CD4-positive, alpha-beta T cell (primary cell): ENCODE data around the gene ADAMTS7. TPM values are rescaled to one million over a fixed set of nuclear protein-coding genes. Genes with fewer than 3 reads are reported as not detected.
A peak's percentile ranks its signal among the peaks of the same experiment; 100 is the strongest.

Experiments
- ATAC-seq: fragments of 200-7000 bp; cut with Tn5 transposase; one replicate; pipeline ENCODE4 v1.10.0; 2022; ENCODE audit warnings: mild to moderate bottlenecking; ENCODE audit not compliant: poor library complexity
- CTCF ChIA-PET: fragments of 350-600 bp; sonication (Branson Sonifier 250); formaldehyde crosslinking; loops from one replicate; lab custom pipeline; 2021; ENCODE audit warnings: antibody characterized with exemption, inconsistent platforms; lab: Charles Lee
- POLR2A ChIA-PET: fragments of 350-600 bp; sonication (Branson Sonifier 250); formaldehyde crosslinking; loops from one replicate; lab custom pipeline; 2021; ENCODE audit warnings: antibody characterized with exemption, inconsistent platforms; lab: Charles Lee
- DNase-seq, 14 experiments: peaks; one replicate each; pipeline ENCODE4 v3.0.0-alpha.2; 2013 to 2020; ENCODE audit warnings: mixed read lengths in 2 of 14
- H3K27ac ChIP-seq, 2 donors: one replicate each; pipeline versions ENCODE4 v1.5.1 to v1.7.0; 2013; ENCODE audit warnings: low read length in 2 of 2, low read depth in 1 of 2, mild to moderate bottlenecking in 1 of 2
- H3K27me3 ChIP-seq, 2 experiments: 1 replicate in 1 of 2; 2 replicates in 1 of 2; pipeline versions ENCODE4 v1.6.1 to v1.7.0; 2013; ENCODE audit warnings: low read length in 2 of 2, control low read depth in 1 of 2, mild to moderate bottlenecking in 1 of 2, moderate library complexity in 1 of 2; ENCODE audit not compliant: insufficient read depth in 2 of 2, control insufficient read depth in 1 of 2
- H3K36me3 ChIP-seq: one replicate; pipeline ENCODE4 v1.6.1; 2013; ENCODE audit warnings: low read length, control low read depth; ENCODE audit not compliant: insufficient read depth
- H3K4me1 ChIP-seq: one replicate; pipeline ENCODE4 v1.6.1; 2013; ENCODE audit warnings: low read length, control low read depth; ENCODE audit not compliant: insufficient read depth
- H3K4me3 ChIP-seq: one replicate; pipeline ENCODE4 v1.5.1; 2013; ENCODE audit warnings: mild to moderate bottlenecking, low read length, moderate library complexity
- H3K9me3 ChIP-seq, 2 experiments: 1 replicate in 1 of 2; 2 replicates in 1 of 2; pipeline versions ENCODE4 v1.6.1 to v1.7.0; 2013; ENCODE audit warnings: low read length in 2 of 2, mild to moderate bottlenecking in 2 of 2, control low read depth in 1 of 2, moderate library complexity in 1 of 2; ENCODE audit not compliant: control insufficient read depth in 1 of 2, insufficient read depth in 1 of 2
- H3K27ac Mint-ChIP-seq: one replicate; pipeline ENCODE4 v1.8.0; 2020; ENCODE audit warnings: mixed read lengths
- H3K27me3 Mint-ChIP-seq: one replicate; pipeline ENCODE4 v1.8.0; 2021; ENCODE audit warnings: mixed read lengths
- H3K36me3 Mint-ChIP-seq: one replicate; pipeline ENCODE4 v1.8.0; 2021; ENCODE audit warnings: low read depth, mixed read lengths
- H3K4me1 Mint-ChIP-seq: one replicate; pipeline ENCODE4 v1.8.0; 2021; ENCODE audit warnings: low read depth, mixed read lengths
- H3K4me3 Mint-ChIP-seq: one replicate; pipeline ENCODE4 v1.8.0; 2020; ENCODE audit warnings: mild to moderate bottlenecking, mixed read lengths
- H3K9me3 Mint-ChIP-seq: one replicate; pipeline ENCODE4 v1.8.0; 2020; ENCODE audit warnings: mixed read lengths
- CTCF ChIP-seq: fragments of 200-600 bp; IDR thresholded peaks from one replicate; pipeline ENCODE4 v1.8.0; 2022; ENCODE audit warnings: antibody characterized with exemption, mild to moderate bottlenecking
- intact Hi-C, 2 experiments: fragments of 100-400 bp; cut with DNase I in 1 of 2; cut with micrococcal nuclease in 1 of 2; formaldehyde crosslinking; loops; one replicate each; pipeline versions ENCODE4 v1.15.1 to v1.9.0; 2023 to 2025; cut with DNase I, micrococcal nuclease
- total RNA-seq, 174 experiments: library from RNA in 2 of 174; stranded (reverse) in 2 of 174; gene quantifications; one replicate each; pipeline ENCODE4 v1.2.3 and lab custom pipeline; 2021 to 2026

ADAMTS7 gene
- total RNA-seq, 2 experiments from 2014 or later, result 0.11 to 0.30 TPM

GRCh38 chr15:78828920-78829319 lies 17.7 kb upstream of the ADAMTS7 start:
- no peaks in the 10 kb centered on the region for H3K36me3 Mint-ChIP-seq
- ChIA-PET POLR2A (no interaction called here), CTCF (no interaction called here)
- no peak for DNase-seq
- peaks cover 19% of the 10 kb centered on the region for H3K27me3 Mint-ChIP-seq
- H3K27me3 ChIP-seq, result peaks cover 0 to 9% of the 10 kb centered on the region in 2 experiments
- no peak overlapping the region for H3K27ac ChIP-seq
- TF ChIP-seq CTCF, result no peak
- no peaks in the 10 kb centered on the region for H3K36me3 ChIP-seq
- intact Hi-C loops, result no loop called here
- H3K4me1 ChIP-seq, result peaks cover 10% of the 10 kb centered on the region
- H3K9me3 Mint-ChIP-seq, result no peaks in the 10 kb centered on the region
- peak overlapping the region; percentile 2 for H3K4me3 Mint-ChIP-seq
- no peaks in the 10 kb centered on the region for H3K4me1 Mint-ChIP-seq
- no peak overlapping the region for H3K27ac Mint-ChIP-seq
- H3K9me3 ChIP-seq, result peaks cover 0 to 12% of the 10 kb centered on the region in 2 experiments
- no peak for ATAC-seq
- H3K4me3 ChIP-seq, result no peak overlapping the region

- ATAC-seq (no peak), DNase-seq (no peak)
- H3K27me3 Mint-ChIP-seq, result peaks cover 17% of the 10 kb centered on the region
- no peak overlapping the region for H3K4me3 Mint-ChIP-seq
- POLR2A ChIA-PET, result no interaction called here
- no peaks in the 10 kb centered on the region for H3K4me1 Mint-ChIP-seq
- Histone ChIP-seq H3K4me3 (no peak overlapping the region), H3K4me1 (no peaks in the 10 kb centered on the region), H3K36me3 (no peaks in the 10 kb centered on the region), H3K9me3 (no peaks in the 10 kb centered on the region), H3K27me3 (peaks cover 0 to 2% of the 10 kb centered on the region in 2 experiments), H3K27ac (no peak overlapping the region)
- H3K27ac Mint-ChIP-seq, result no peak overlapping the region
- no peak for TF ChIP-seq CTCF
- CTCF ChIA-PET, result no interaction called here
- intact Hi-C loops, result no loop called here
- H3K9me3 Mint-ChIP-seq, result no peaks in the 10 kb centered on the region
- H3K36me3 Mint-ChIP-seq, result no peaks in the 10 kb centered on the region
Measured at GRCh38 chr15:78822514-78822913, 11.2 kb upstream of the ADAMTS7 start.

- ATAC-seq (no peak), DNase-seq (no peak)
- H3K9me3 Mint-ChIP-seq, result no peaks in the 10 kb centered on the region
- ChIA-PET POLR2A (no interaction called here), CTCF (interaction anchor here (1.4 to 1.6 kb wide), 3 partner anchors 21 to 62 kb away, joined by 3 to 5 read pairs (median 4); no protein-coding TSS in a partner anchor)
- H3K4me1 Mint-ChIP-seq, result peaks cover 15% of the 10 kb centered on the region
- peaks cover 70% of the 10 kb centered on the region for H3K27me3 Mint-ChIP-seq
- peaks cover 42 to 58% of the 10 kb centered on the region in 2 experiments for H3K27me3 ChIP-seq
- no peak overlapping the region for H3K27ac Mint-ChIP-seq
- no peak overlapping the region for H3K27ac ChIP-seq
- peaks cover 20% of the 10 kb centered on the region for H3K4me1 ChIP-seq
- peak; percentile 18 for TF ChIP-seq CTCF
- H3K36me3 Mint-ChIP-seq, result no peaks in the 10 kb centered on the region
- intact Hi-C loops, result loop anchor here in 1 of 2 experiments (5.0 kb wide), 1 partner anchor 55 kb away; no protein-coding TSS in a partner anchor
- no peaks in the 10 kb centered on the region for H3K36me3 ChIP-seq
- H3K4me3 ChIP-seq, result peak overlapping the region; percentile 37
- peaks cover 11 to 30% of the 10 kb centered on the region in 2 experiments for H3K9me3 ChIP-seq
- H3K4me3 Mint-ChIP-seq, result peak overlapping the region; percentile 81
Measured at GRCh38 chr15:78811825-78812183, 540 bp upstream of the ADAMTS7 start.
